HEK293T (cell line): ENCODE results near the gene MLF2.

ENCODE experiments used
- BHLHE40 ChIP-seq: fragments of 450-650 bp; IDR thresholded peaks from 2 replicates; pipeline ENCODE4 v1.6.1; 2016; ENCODE audit warnings: mild to moderate bottlenecking, moderate library complexity, borderline replicate concordance
- CTBP1 ChIP-seq: fragments of 450-650 bp; IDR thresholded peaks from 2 replicates; pipeline ENCODE4 v1.6.1; 2016; ENCODE audit warnings: borderline replicate concordance
- ELF4 ChIP-seq: fragments of 450-650 bp; IDR thresholded peaks from 2 replicates; pipeline ENCODE4 v1.6.1; 2017; ENCODE audit warnings: antibody characterized with exemption
- FOXK2 ChIP-seq: fragments of 450-650 bp; IDR thresholded peaks from 2 replicates; pipeline ENCODE4 v1.6.1; 2016; ENCODE audit warnings: mild to moderate bottlenecking
- FOXM1 ChIP-seq: fragments of 450-650 bp; IDR thresholded peaks from 2 replicates; pipeline ENCODE4 v1.6.1; 2017; ENCODE audit warnings: mild to moderate bottlenecking, borderline replicate concordance
- HDGF ChIP-seq: fragments of 450-650 bp; IDR thresholded peaks from 2 replicates; pipeline ENCODE4 v1.6.1; 2017; ENCODE audit warnings: antibody characterized with exemption, borderline replicate concordance
- SP1 ChIP-seq: fragments of 450-650 bp; IDR thresholded peaks from 2 replicates; pipeline ENCODE4 v1.6.1; 2017
- TARDBP ChIP-seq: fragments of 450-650 bp; IDR thresholded peaks from 2 replicates; pipeline ENCODE4 v1.6.1; 2016

DNA sequence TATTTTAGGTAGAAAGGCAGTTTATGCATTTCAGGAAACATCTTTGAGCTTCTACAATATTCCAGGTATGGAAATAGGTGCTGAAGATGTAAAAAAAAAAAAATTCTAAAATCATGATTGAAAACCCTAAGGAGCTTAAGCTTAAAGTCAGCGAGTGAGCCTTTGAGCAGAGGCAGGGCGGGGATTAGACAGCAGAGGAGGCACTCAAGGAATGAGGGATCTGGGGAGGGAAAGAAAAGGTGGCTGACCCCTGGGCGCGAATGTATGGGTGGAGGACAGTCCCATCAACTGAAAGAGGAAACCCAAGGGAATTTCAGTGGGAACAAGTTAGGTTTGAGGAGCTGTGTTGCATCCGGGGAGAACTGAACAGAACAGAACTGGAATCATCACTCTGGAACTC lies 6.8 kb upstream of the MLF2 start:
- TF ChIP-seq FOXK2 (no peak), FOXM1 (no peak), BHLHE40 (no peak), ELF4 (no peak), SP1 (no peak), HDGF (no peak), CTBP1 (no peak), TARDBP (no peak)
